NT2/D1 (cell line): ENCODE measurements around the gene ATP6V0C.

ENCODE experiments used
- DNase-seq: peaks from one replicate; pipeline ENCODE4 v3.0.0-alpha.2; 2011; ENCODE audit warnings: low read depth, low spot score
- H3K27me3 ChIP-seq: 2 replicates; pipeline ENCODE4 v1.6.0; 2011; ENCODE audit warnings: mild to moderate bottlenecking; ENCODE audit not compliant: insufficient read length, insufficient read depth
- H3K36me3 ChIP-seq: 2 replicates; pipeline ENCODE4 v1.6.1; 2011; ENCODE audit warnings: mild to moderate bottlenecking, low read length, mixed read lengths; ENCODE audit not compliant: insufficient read depth, insufficient read length
- H3K4me1 ChIP-seq: 2 replicates; pipeline ENCODE4 v1.5.1; 2011; ENCODE audit not compliant: insufficient read depth, insufficient read length
- H3K4me3 ChIP-seq: 2 replicates; pipeline ENCODE4 v1.5.1; 2011; ENCODE audit warnings: low read depth; ENCODE audit not compliant: insufficient read length
- H3K9ac ChIP-seq: 2 replicates; pipeline ENCODE4 v1.6.0; 2011; ENCODE audit warnings: low read depth; ENCODE audit not compliant: insufficient read length
- H3K9me3 ChIP-seq: 2 replicates; pipeline ENCODE4 v1.5.1; 2011; ENCODE audit warnings: mild to moderate bottlenecking, low read length; ENCODE audit not compliant: insufficient read depth
- SUZ12 ChIP-seq: IDR thresholded peaks from 2 replicates; pipeline ENCODE4 v1.6.1; 2011; ENCODE audit not compliant: insufficient read length, insufficient read depth; ENCODE audit errors: extremely low read depth
- YY1 ChIP-seq: IDR thresholded peaks from 2 replicates; pipeline ENCODE4 v1.6.1; 2011; ENCODE audit not compliant: insufficient read length, insufficient read depth
- ZNF274 ChIP-seq: IDR thresholded peaks from 2 replicates; pipeline ENCODE4 v1.6.1; 2011; ENCODE audit warnings: mild to moderate bottlenecking, low read depth, low read length

Gene ATP6V0C

GRCh38 chr16:2524339-2524938 lies 10.7 kb downstream of the ATP6V0C start:
- H3K36me3 ChIP-seq: peaks cover 77% of the 10 kb centered on the region
- H3K4me1 ChIP-seq: peaks cover 6% of the 10 kb centered on the region
- H3K9me3 ChIP-seq: no peaks in the 10 kb centered on the region
- no peak overlapping the region for H3K4me3 ChIP-seq
- no peak for TF ChIP-seq SUZ12
- no peak for TF ChIP-seq ZNF274
- no peak for TF ChIP-seq YY1
- no peak overlapping the region for H3K9ac ChIP-seq
- DNase-seq: no peak
- H3K27me3 ChIP-seq: no peaks in the 10 kb centered on the region

- no peak overlapping the region for H3K4me3 ChIP-seq
- no peak for DNase-seq
- no peaks in the 10 kb centered on the region for H3K27me3 ChIP-seq
- H3K9me3 ChIP-seq: no peaks in the 10 kb centered on the region
- H3K36me3 ChIP-seq: peaks cover 87% of the 10 kb centered on the region
- H3K9ac ChIP-seq: peak overlapping the region; percentile 61
- peaks cover 9% of the 10 kb centered on the region for H3K4me1 ChIP-seq
- no peak for TF ChIP-seq SUZ12
- TF ChIP-seq ZNF274: no peak
- no peak for TF ChIP-seq YY1
Measured at GRCh38 chr16:2526135-2526534, 12.4 kb downstream of the ATP6V0C start.

- Histone ChIP-seq H3K9ac (no peak overlapping the region), H3K4me3 (no peak overlapping the region), H3K9me3 (no peaks in the 10 kb centered on the region), H3K4me1 (peaks cover 11% of the 10 kb centered on the region), H3K36me3 (peaks cover 81% of the 10 kb centered on the region), H3K27me3 (no peaks in the 10 kb centered on the region)
- DNase-seq: no peak
- TF ChIP-seq SUZ12 (no peak), YY1 (no peak), ZNF274 (no peak)
Measured at GRCh38 chr16:2527071-2527783, 13.5 kb downstream of the ATP6V0C start.

DNA sequence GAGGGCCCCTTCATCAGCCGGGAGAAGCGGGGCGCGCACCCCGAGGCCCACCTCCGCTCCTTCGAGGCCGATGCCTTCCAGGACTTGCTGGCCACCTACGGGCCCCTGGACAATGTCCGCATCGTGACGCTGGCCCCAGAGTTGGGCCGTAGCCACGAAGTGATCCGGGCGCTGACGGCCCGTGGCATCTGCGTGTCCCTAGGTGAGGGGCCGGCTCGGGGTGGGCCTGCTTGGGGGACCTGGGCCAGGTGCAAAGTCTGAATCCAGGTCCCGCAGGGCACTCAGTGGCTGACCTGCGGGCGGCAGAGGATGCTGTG lies 14.0 kb downstream of the ATP6V0C start:
- TF ChIP-seq SUZ12: no peak
- DNase-seq: no peak
- no peak overlapping the region for H3K4me3 ChIP-seq
- peaks cover 77% of the 10 kb centered on the region for H3K36me3 ChIP-seq
- no peaks in the 10 kb centered on the region for H3K27me3 ChIP-seq
- no peak overlapping the region for H3K9ac ChIP-seq
- no peaks in the 10 kb centered on the region for H3K9me3 ChIP-seq
- H3K4me1 ChIP-seq: peaks cover 11% of the 10 kb centered on the region

DNA sequence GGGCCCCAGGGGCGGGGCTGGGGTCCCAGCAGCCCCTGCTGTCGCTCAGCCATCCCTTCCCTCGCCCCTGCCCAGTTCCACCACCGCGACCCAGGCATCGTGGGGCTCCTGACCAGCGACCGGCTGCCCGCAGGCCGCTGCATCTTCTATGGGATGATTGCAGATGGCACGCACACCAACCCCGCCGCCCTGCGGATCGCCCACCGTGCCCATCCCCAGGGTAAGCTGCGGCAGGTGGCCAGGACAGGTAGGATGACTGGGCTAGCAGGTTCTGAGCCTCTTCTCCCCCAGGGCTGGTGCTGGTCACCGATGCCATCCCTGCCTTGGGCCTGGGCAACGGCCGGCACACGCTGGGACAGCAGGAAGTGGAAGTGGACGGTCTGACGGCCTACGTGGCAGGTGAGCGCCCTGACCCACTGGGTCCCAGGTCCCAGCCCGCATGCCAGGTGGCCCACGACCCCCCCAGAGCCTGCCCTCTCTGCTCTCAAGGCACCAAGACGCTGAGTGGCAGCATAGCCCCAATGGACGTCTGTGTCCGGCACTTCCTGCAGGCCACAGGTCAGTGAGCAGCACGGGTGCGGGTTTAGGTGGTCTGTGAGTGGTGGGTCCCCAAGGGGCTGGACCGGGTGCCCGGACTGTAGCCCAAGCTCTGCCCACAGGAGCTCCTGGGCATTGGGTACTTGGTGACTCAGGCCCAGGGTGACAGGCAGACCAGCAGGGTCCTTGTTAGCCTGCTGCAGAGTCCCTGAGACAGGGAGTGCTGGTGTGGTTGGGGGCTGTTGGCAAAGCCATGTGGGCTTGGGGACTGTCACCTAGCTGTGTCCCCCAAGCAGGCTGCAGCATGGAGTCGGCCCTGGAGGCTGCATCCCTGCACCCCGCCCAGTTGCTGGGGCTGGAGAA lies 14.7 kb downstream of the ATP6V0C start:
- H3K4me1 ChIP-seq: peaks cover 12% of the 10 kb centered on the region
- DNase-seq: no peak
- H3K4me3 ChIP-seq: no peak overlapping the region
- TF ChIP-seq YY1: no peak
- TF ChIP-seq ZNF274: no peak
- no peak for TF ChIP-seq SUZ12
- H3K9me3 ChIP-seq: no peaks in the 10 kb centered on the region
- no peak overlapping the region for H3K9ac ChIP-seq
- peaks cover 71% of the 10 kb centered on the region for H3K36me3 ChIP-seq
- no peaks in the 10 kb centered on the region for H3K27me3 ChIP-seq

GRCh38 chr16:2529061-2529931 lies 15.5 kb downstream of the ATP6V0C start:
- TF ChIP-seq SUZ12 (no peak), YY1 (no peak), ZNF274 (no peak)
- Histone ChIP-seq H3K36me3 (peaks cover 62% of the 10 kb centered on the region), H3K4me1 (peaks cover 13% of the 10 kb centered on the region), H3K27me3 (no peaks in the 10 kb centered on the region), H3K4me3 (no peak overlapping the region), H3K9me3 (no peaks in the 10 kb centered on the region), H3K9ac (no peak overlapping the region)
- DNase-seq: no peak
